AG04449 (cell line): Measurements from ENCODE around the gene MAST2.

Experiments
- CTCF ChIA-PET: fragments of 350-600 bp; formaldehyde crosslinking; extraction: SDS; loops from one replicate; lab custom pipeline; 2021; ENCODE audit warnings: antibody characterized with exemption; lab: Yijun Ruan, JAX
- POLR2A ChIA-PET: fragments of 400-600, 350-600 bp; formaldehyde crosslinking; extraction: SDS; loops from one replicate; lab custom pipeline; 2020; ENCODE audit warnings: antibody characterized with exemption, inconsistent platforms; lab: Yijun Ruan, JAX
- DNase-seq: peaks from one replicate; pipeline ENCODE4 v3.0.0-alpha.2; 2010; ENCODE audit warnings: low read depth, low spot score
- H3K4me3 ChIP-seq: 2 replicates; pipeline ENCODE4 v1.5.1; 2011; ENCODE audit warnings: low read depth, mild to moderate bottlenecking, control low read depth, low read length
- TF ChIP-seq, protein P1 (sequence below): IDR thresholded peaks from one replicate; pipeline ENCODE4 v1.5.1; 2011; ENCODE audit warnings: mild to moderate bottlenecking, moderate library complexity, low read length, control low read depth, inconsistent platforms; ENCODE audit not compliant: insufficient read depth; ENCODE audit errors: missing control alignments

MAST2 gene

GRCh38 chr1:45804669-45804969 lies 1.2 kb downstream of the MAST2 start:
- ChIA-PET POLR2A (interaction anchor here (1.1 kb wide), 1 partner anchor 116 kb away, joined by 3 read pairs; no protein-coding TSS in a partner anchor), CTCF (interaction anchor here (1.0 kb wide), 1 partner anchor 10 kb away, joined by 5 read pairs; no protein-coding TSS in a partner anchor)
- no peak for DNase-seq
- peak overlapping the region; percentile 67 for H3K4me3 ChIP-seq
- TF ChIP-seq, protein P1, sequence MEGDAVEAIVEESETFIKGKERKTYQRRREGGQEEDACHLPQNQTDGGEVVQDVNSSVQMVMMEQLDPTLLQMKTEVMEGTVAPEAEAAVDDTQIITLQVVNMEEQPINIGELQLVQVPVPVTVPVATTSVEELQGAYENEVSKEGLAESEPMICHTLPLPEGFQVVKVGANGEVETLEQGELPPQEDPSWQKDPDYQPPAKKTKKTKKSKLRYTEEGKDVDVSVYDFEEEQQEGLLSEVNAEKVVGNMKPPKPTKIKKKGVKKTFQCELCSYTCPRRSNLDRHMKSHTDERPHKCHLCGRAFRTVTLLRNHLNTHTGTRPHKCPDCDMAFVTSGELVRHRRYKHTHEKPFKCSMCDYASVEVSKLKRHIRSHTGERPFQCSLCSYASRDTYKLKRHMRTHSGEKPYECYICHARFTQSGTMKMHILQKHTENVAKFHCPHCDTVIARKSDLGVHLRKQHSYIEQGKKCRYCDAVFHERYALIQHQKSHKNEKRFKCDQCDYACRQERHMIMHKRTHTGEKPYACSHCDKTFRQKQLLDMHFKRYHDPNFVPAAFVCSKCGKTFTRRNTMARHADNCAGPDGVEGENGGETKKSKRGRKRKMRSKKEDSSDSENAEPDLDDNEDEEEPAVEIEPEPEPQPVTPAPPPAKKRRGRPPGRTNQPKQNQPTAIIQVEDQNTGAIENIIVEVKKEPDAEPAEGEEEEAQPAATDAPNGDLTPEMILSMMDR = no peak

DNA sequence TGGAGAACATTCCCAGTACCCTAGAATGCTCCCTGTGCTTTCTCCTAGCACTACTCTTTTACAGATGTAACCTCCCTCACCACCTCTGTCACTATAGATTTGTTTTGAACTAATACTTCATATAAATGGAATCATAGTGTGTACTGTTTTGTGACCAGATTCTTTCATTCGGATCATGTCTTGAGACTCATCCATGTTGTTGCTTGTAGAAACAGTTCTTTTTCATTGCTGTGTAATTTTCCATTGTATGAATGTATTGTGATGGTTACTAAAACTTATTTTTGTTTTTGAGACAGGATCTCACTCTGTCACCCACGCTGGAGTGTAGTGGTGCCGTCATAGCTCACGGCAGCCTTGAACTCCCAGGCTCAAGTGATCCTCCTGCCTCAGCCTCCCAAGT lies 2.7 kb downstream of the MAST2 start:
- POLR2A ChIA-PET = no interaction called here
- TF ChIP-seq, protein P1 = no peak
- DNase-seq = no peak
- CTCF ChIA-PET = no interaction called here
- H3K4me3 ChIP-seq = no peak overlapping the region

DNA sequence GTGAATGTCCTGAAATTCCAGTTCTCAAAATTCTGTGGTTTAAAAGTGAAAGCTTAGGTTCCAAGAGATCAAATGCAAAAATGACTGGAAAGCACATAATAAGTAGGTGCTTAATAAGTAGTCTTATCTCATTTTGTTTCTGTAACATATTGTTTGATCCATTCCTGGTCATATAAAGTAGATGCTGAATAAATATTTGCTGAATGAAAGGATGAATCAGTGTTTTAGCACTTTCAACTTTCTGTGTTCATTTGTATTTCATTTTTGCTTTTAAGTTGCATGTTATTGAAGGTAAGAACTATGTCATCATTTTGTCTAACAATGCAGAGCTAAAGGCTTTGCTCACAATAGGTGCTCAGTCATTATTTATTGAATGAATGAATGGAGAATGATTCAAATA lies 6.3 kb downstream of the MAST2 start:
- TF ChIP-seq, protein P1 = no peak
- CTCF ChIA-PET = no interaction called here
- POLR2A ChIA-PET = no interaction called here
- no peak overlapping the region for H3K4me3 ChIP-seq
- DNase-seq = no peak

GRCh38 chr1:45814776-45815175 lies 11.4 kb downstream of the MAST2 start:
- POLR2A ChIA-PET = no interaction called here
- H3K4me3 ChIP-seq = no peak overlapping the region
- DNase-seq = no peak
- TF ChIP-seq, protein P1 = no peak
- CTCF ChIA-PET = interaction anchor here (0.8 to 2.1 kb wide), 2 partner anchors 10 to 12 kb away, joined by 3 to 5 read pairs; no protein-coding TSS in a partner anchor

- TF ChIP-seq, protein P1 = no peak
- ChIA-PET CTCF (interaction anchor here (0.8 kb wide), 1 partner anchor 10 kb away, joined by 3 read pairs; no protein-coding TSS in a partner anchor), POLR2A (no interaction called here)
- no peak overlapping the region for H3K4me3 ChIP-seq
- DNase-seq = no peak
Measured at GRCh38 chr1:45815667-45816458, 12.5 kb downstream of the MAST2 start.

- DNase-seq = no peak
- ChIA-PET CTCF (no interaction called here), POLR2A (no interaction called here)
- no peak overlapping the region for H3K4me3 ChIP-seq
- TF ChIP-seq, protein P1 = no peak
Measured at GRCh38 chr1:45820173-45820572, 16.8 kb downstream of the MAST2 start.
